ENCODE measurements around the gene MLIP. TPM values are rescaled to one million over a fixed set of nuclear protein-coding genes. Genes with fewer than 3 reads are reported as not detected.
A peak's percentile ranks its signal among the peaks of the same experiment; 100 is the strongest.
"Not testable (repeated sequence)": the region's sequence is repeated elsewhere in the genome, so short reads cannot be mapped to it uniquely, and the experiment has no call there.

Gene MLIP, protein sequence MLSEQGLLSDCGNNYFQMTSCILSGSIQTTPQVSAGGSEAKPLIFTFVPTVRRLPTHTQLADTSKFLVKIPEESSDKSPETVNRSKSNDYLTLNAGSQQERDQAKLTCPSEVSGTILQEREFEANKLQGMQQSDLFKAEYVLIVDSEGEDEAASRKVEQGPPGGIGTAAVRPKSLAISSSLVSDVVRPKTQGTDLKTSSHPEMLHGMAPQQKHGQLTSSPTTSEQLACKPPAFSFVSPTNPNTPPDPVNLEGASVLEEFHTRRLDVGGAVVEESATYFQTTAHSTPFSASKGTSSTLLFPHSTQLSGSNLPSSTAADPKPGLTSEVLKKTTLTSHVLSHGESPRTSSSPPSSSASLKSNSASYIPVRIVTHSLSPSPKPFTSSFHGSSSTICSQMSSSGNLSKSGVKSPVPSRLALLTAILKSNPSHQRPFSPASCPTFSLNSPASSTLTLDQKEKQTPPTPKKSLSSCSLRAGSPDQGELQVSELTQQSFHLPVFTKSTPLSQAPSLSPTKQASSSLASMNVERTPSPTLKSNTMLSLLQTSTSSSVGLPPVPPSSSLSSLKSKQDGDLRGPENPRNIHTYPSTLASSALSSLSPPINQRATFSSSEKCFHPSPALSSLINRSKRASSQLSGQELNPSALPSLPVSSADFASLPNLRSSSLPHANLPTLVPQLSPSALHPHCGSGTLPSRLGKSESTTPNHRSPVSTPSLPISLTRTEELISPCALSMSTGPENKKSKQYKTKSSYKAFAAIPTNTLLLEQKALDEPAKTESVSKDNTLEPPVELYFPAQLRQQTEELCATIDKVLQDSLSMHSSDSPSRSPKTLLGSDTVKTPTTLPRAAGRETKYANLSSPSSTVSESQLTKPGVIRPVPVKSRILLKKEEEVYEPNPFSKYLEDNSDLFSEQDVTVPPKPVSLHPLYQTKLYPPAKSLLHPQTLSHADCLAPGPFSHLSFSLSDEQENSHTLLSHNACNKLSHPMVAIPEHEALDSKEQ
- total RNA-seq, result 403 TPM
- long read RNA-seq, transcript MLIP-201 (13 exons, 1,815 nt), result major isoform, 17 of 302 reads
- long read RNA-seq, partial matches to known transcripts, result 74 of 302 reads
- long read RNA-seq, other reads (novel, unspliced or antisense), result 211 of 302 reads

GRCh38 chr6:54111341-54112045 is at the start of gene MLIP:
MLIP (plus strand) TSS chr6:54111443; CDS start chr6:54111480, 37 bp downstream.
- DNase-seq (no peak), ATAC-seq (ENCODE audit: poor library complexity) (no peak)
- intact Hi-C loops (cut with DNase I), result no loop called here

GRCh38 chr6:54063228-54063539 is 48.1 kb upstream of the MLIP start:
- intact Hi-C loops (cut with DNase I), result no loop called here
- ATAC-seq (ENCODE audit: poor library complexity) (no peak), DNase-seq (no peak)

GRCh38 chr6:54068694-54069093 is 42.5 kb upstream of the MLIP start:
- DNase-seq (no peak), ATAC-seq (ENCODE audit: poor library complexity) (no peak)
- intact Hi-C loops (cut with DNase I), result no loop called here

DNA sequence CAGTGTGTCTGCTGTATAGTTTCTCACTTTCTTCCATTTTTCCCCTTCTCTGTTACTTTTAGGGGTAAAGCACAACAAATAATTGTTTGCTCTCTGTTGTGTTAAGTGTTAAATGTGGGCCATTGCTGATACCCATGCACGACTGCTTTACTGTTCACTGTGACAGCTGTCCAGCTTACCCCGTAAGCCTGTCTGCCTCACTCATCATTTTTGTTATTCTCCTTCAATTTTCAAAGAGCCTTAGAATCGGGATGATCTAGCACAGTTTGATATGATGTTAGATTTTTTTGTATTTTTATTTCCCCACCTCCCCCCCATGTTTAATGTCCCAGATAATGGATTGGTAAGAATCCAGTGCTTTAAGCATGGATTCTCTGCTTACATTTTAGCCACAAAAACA is 41.2 kb upstream of the MLIP start:
- ATAC-seq (ENCODE audit: poor library complexity) (no peak), DNase-seq (no peak)
- intact Hi-C loops (cut with DNase I), result no loop called here

DNA sequence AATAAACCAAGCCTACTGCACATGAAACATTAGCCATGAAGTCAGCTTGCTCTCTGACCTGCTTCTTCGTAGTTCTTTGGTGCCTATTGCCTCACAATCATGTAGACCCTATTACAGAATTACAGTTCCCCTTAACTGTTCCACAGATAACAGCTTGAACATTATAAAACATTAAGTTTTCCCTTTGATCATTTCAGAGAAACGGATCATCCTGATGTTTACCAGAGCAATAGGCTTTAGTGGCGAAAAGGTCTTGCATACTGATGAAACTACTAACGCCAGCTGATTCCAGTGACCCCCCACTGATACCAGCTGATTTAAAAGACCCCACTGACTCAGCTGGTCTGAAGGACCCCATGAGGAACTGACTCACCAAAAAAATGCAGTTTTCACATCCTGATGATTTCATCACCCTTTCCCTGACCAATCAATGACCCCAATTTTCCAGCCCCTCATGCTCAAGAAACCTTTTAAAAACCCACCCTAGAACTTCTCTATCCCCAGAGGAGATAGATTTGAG is 39.4 kb upstream of the MLIP start:
- intact Hi-C loops (cut with DNase I), result no loop called here
- DNase-seq (no peak), ATAC-seq (ENCODE audit: poor library complexity) (no peak)

- ATAC-seq (ENCODE audit: poor library complexity), result peak; percentile 82
- no peak for DNase-seq
- intact Hi-C loops (cut with DNase I), result no loop called here
Observed at GRCh38 chr6:54072635-54073313, 38.5 kb upstream of the MLIP start.

- intact Hi-C loops (cut with DNase I), result no loop called here
- ATAC-seq (ENCODE audit: poor library complexity) (no peak), DNase-seq (no peak)
Observed at GRCh38 chr6:54073487-54073886, 37.8 kb upstream of the MLIP start.

GRCh38 chr6:54074109-54074508 is 37.1 kb upstream of the MLIP start:
- ATAC-seq (ENCODE audit: poor library complexity), result no peak
- intact Hi-C loops (cut with DNase I), result no loop called here
- no peak for DNase-seq

- ATAC-seq (ENCODE audit: poor library complexity), result peak; percentile 49
- intact Hi-C loops (cut with DNase I), result no loop called here
- peak; percentile 50 for DNase-seq
Observed at GRCh38 chr6:54074578-54075195, 36.6 kb upstream of the MLIP start.

DNA sequence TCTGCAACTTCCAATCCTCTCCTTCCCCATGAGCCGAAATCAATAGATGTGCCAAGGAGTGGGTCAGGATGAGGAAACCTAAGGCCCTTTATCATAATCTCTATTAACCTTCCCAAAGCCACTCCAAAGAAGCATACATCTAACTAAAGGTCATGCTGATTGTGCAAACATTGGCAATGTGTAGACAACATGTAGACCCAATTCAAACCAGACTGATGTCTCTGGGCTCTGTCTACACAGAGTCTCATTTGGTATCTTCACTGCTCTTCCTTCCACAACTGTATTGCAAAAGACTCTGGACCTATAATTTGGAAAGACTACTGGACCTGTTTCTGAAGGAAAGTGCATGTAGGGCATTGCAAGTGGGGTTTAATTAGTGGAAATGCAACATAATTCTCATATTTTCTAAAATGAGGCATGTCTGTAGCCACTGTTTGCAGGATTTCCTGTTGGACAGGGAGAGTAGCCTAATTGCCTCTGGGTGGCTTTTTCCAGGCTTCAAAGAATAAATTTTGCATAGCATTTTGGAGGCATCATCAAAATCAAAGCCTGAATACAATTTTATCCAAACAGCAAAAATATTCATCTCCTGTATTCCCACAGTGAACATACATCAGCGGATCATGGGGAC is 35.0 kb upstream of the MLIP start:
- DNase-seq (no peak), ATAC-seq (ENCODE audit: poor library complexity) (no peak)
- intact Hi-C loops (cut with DNase I), result no loop called here

DNA sequence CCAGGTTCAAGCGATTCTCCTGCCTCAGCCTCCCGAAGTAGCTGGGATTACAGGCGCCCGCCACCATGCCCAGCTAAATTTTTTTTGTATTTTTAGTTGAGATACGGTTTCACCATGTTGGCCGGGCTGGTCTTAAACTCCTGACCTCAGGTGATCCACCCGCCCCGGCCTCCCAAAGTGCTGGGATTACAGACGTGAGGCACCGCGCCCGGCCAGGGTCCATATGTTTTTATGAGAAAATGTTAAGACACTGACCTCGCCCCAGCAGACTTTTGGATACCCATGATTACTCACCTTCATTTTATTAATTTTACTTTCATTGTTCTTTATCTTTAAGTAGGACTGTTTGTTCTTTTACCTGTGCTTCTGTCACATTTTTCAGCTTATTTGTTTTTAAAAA is 29.7 kb upstream of the MLIP start:
- DNase-seq; ATAC-seq (ENCODE audit: poor library complexity); intact Hi-C loops (cut with DNase I): not testable (repeated sequence)

DNA sequence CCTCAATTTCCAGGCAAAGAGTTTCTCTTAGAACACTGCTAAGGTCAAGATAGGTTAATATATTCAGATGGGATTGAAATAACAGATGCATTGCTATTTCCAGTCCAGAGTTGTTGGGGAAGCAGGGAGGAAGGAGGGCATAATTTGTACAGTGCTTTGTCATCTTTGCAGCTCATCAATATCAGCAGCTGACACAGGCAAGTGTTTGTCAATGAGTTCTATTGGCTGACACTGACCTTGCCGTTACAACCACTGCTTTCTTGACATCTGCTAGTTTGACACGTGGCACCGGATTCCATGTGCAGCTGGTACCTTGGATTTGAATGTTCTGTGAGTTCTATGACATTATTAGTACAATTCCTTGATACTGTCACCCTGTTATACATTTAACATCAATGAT is 28.0 kb upstream of the MLIP start:
- intact Hi-C loops (cut with DNase I), result no loop called here
- no peak for DNase-seq
- no peak for ATAC-seq (ENCODE audit: poor library complexity)

DNA sequence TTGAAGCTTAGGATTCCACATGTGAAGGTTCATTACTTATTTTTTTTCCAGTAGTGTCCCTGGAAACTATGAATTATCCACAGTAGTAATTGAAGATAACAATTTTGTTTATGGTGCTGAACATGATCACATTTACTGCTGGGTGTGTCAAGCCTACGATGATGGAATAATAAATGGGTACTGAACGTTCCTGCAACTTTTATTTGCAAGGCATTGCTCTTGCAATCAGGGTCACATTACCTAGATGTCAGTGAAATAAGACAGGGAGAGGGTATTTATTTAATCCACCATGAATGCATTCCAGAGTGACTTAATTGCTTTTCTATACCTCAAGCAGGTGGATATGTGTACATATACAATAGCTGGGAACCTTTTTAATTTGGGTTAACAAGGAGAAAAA is 27.0 kb upstream of the MLIP start:
- intact Hi-C loops (cut with DNase I), result no loop called here
- DNase-seq, result no peak
- ATAC-seq (ENCODE audit: poor library complexity), result no peak

GRCh38 chr6:54085047-54085446 is 26.2 kb upstream of the MLIP start:
- DNase-seq, result no peak
- peak; percentile 75 for ATAC-seq (ENCODE audit: poor library complexity)
- intact Hi-C loops (cut with DNase I), result no loop called here

DNA sequence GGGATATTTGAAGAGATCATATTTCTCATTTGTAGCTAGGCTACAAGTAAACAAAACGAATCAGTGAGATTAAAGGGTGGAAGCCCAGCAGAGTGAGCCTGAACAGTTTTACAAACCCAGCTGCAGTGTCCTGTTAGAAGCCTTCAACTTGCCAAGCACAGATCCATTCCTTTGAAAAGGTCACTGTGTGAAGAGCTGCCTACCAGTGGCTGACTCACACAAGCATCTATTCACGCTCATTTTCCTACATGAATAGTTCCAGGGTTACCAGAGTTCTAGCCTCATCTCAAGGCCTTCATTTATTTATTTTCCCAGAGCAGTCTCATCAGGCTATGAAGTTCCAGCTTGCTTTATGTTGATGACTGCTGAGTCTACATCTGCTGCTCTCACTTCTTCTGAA is 25.7 kb upstream of the MLIP start:
- intact Hi-C loops (cut with DNase I), result no loop called here
- DNase-seq (no peak), ATAC-seq (ENCODE audit: poor library complexity) (peak; percentile 82)

GRCh38 chr6:54086439-54086838 is 24.8 kb upstream of the MLIP start:
- intact Hi-C loops (cut with DNase I), result no loop called here
- ATAC-seq (ENCODE audit: poor library complexity) (no peak), DNase-seq (no peak)

DNA sequence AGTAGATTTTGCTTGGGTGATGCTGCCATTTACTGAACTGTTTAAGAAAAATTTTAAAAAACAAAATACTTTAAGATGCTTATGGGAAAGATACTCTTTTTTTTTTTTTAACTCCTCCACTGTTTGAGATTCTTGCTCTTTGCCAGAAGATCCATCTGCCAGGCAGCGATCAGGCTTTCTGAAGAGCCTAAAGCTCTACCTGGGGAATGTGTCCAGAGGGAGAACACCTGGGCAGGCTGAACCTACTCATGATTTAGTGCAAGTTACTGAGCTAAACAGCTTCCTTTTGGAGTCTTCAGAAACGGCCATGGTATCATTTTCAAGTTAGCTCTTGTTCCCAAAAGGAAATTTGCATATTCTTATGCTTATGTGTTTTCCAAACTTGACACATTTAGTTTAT is 23.5 kb upstream of the MLIP start:
- no peak for ATAC-seq (ENCODE audit: poor library complexity)
- intact Hi-C loops (cut with DNase I), result no loop called here

More for the DNA sequence above, 23.5 kb upstream of the MLIP start:
- no peak for DNase-seq

Data from Right ventricle myocardium superior (tissue), 1 donor.